GM19193 (cell line): ENCODE results near the gene OTOG.

Source experiments
- POLR2A ChIP-seq: IDR thresholded peaks from 4 replicates; pipeline ENCODE4 v1.6.1; 2011; ENCODE audit not compliant: insufficient read depth, insufficient read length; ENCODE audit errors: extremely low read depth

The OTOG gene

DNA sequence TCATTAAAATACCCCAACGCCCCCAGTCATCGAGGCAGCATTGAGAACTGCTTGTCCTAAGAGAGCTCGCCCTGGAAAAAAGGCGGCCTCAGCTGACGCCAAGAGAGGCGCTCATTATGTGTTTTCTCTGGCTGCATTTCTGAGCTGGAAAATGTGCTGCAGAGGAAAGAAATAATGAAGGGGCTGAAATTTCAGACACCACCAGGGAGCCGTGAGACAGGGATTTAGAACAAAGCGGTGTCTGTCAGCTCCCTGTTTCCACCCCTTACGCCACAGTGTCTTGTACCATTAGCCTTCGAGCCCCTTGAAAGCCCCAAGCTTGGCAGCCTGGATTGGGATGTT lies 17.2 kb upstream of the OTOG start:
- TF ChIP-seq POLR2A, result no peak

DNA sequence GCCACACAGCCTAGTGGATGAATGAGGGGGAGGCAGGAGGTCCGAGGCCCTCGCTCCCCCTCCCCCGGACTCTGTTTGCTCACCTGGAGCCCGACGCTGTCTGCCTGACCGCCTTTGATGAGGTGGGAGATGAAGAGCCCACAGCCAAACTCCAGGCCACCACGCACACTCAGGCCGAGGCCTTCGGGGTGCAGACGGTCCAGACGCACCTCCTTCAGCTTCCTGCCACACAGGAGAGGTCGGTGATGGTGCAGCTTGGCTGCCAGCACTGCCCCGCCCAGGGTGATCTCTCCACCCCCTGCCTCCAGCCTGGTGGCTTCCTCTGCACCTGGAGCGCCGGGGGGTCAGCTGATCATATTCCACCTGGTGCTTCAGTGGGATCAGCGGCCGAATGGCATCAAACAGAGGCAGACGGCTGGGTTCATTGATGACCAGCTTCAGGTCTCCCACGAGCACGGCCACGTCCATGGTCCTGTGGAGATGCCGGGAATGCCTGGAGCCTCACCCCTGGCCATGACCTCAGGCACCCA lies 15.9 kb upstream of the OTOG start:
- no peak for TF ChIP-seq POLR2A

DNA sequence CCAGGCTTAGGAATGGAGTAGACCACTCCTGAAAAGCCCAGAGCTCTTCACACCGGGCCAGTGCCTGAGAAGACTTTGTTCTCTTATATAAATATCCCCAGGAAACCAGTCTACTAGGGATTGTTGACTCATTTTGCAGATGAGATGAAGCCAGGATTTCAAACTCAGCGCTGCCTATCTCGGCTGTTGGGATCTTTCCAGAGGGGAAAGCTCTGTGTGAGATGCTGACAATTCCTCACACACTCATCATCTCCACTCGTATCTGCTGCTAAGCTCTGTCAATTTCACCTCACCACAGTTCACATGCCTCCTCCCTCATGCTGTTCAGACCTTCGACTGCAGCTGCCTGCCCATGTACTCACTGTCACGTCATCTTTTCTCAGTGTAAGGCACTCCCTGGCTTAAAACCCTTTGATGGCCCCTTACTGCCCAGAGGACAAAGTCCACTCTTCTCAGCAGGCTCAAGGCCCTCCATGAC lies 15.4 kb upstream of the OTOG start:
- no peak for TF ChIP-seq POLR2A

DNA sequence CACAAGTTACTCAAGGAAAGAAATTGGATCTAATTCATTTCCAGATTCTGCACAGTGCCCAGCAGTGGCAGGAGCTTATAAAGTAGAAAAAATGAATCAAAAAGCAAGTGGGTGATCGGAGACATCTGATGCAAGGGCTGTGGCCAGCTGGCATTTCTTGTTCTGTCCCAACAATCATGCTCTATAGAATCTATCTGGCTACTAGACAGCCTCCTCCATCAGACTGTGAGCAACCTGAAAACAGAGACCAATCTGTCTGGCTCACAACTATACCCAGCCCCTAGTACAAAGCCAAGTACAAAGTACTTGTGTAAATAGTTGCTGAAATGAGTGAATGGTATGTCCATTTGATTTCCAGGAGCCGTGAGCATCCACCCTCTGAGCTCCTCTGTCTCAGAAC lies 14.3 kb upstream of the OTOG start:
- no peak for TF ChIP-seq POLR2A

DNA sequence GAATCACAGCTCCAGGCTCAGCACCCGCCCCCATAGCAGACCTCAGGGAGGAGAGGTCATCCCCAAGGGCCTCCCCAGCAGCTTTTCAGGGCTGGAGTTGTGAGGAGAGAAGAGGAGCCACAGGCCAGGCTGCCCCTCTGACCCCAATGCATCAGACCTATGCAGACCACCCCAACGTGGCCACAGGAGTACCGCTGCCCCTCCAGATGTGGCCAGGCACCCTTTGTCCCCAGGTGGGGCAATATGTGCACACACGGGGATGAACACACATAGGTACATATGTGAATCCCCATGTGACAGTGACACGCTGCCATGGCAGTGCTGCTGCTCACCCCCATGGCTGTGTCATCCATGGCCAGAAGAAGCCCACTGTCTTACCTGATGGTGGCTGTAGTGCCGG lies 13.7 kb upstream of the OTOG start:
- TF ChIP-seq POLR2A, result no peak

DNA sequence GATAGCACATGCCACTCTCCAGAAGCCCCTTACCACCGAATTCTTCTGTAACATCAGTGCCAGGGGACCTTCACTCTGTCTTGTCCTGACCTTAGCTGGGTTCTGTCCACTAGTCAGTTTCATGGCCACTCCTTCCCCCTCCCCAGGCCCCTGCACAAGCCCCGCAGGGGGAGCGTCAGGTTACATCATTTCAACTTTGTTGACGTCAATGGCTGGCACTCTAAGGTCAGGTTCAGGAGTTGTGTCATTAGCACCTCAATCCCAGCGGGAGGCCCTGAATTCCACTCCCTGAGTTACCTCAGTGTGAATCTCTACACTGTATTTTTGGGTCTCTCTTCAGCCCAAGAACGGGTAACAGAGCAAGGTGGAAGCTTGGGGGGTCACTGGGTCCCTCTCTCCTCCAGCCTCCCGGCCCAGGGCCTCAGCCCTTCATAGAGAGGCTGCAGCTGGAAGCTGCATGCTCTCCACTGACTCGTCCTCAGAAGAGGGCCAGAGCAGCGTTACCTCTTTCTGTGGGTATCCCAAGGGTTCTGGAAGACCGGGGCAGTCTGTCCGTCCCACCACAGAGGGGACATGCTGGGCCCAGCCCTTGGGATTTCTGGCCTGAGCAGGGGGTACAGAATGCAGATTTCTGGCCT lies 13.2 kb upstream of the OTOG start:
- no peak for TF ChIP-seq POLR2A

DNA sequence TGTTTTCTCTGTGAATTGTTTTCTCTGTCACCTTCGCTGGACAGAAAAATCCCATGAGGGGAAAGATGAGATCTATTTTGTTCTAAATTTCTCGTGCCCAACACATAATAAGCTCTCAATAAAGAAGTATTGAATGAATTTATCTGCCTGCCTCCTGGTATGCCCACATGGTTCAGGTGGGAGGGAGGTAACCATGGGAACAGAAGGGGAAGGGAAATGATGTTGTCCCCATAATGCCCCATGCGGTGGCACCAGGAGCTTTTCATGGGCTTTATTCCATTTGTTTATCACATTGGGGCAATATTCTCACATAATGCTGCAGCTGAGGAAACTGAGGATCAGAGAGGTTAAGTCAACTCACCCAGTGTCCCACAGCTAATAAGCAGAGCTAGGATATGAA lies 11.6 kb upstream of the OTOG start:
- no peak for TF ChIP-seq POLR2A

DNA sequence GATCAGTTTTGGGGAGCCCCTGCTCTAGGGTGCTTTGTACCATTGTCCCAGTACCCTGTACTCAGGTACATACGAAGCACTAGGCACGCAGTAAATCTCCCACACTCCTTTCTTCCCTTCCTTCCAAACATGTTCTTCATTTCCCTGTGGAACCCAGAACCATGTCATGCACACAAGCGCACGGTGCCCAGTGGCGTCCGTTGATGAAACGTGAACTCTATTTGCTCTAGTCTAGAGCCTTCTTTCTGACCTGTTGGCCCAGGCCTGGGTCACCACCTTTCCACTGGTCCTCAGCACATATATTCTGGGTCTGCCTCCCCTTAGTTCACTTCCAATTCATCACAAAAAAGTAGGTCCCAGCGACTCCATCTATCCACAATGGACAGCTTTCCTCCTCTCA lies 9.8 kb upstream of the OTOG start:
- no peak for TF ChIP-seq POLR2A

DNA sequence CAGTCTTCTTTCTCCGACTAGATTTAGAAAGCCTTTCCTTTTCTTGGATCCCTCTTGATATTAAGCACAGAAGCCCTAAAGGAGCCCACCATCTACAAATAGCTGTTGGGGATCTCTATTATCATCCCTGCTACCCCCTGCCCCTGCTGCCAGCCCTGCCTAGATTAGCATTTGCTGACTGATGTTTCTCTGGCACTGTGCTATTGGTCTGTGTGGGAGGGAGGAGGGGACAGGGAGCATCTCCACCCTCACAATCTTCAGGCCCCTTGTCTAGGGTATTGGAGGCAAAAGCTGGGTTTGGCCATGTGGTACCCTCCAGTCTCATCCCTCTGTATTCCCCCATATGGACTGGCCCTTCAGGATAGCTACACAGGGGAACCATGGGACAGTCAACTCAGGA lies 9.0 kb upstream of the OTOG start:
- TF ChIP-seq POLR2A, result no peak

DNA sequence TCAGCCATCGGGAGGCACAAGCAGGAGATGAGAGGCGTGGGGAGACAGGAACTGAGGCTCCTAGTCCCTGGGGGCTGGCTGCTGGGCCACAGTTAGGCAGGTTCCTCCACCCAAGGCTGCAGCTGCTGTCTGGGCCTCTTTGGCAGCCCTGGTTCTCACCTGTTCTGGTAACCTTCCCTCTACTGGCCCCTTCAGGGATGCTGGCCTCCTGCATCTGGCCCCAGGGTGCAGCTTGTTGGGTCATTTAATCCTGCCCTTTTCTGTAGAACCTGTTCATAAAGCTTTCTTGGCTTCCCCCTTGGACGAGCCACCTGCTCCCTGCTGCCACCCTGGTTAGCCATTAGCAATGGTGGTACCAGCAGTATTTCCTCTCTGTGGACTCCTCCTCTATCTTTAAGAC lies 8.3 kb upstream of the OTOG start:
- no peak for TF ChIP-seq POLR2A

DNA sequence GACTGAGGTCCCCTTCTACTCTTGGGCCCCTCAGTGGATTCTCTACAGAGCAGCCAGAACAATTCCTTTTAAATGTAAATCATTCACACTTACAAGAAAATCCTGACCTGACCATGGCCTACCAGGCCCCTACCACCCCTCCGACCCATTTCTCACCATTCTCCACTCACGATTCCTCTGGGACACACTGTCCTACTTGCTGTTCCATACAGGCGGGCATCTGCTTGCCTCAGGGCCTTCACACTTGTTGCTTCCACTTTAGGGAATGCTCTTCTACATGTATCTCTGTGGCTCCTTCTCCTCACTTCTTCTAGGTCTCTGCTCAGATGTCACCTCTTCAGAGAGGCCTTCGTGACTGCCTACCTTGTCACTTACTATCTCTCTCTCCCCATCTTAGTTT lies 6.3 kb upstream of the OTOG start:
- TF ChIP-seq POLR2A, result no peak

DNA sequence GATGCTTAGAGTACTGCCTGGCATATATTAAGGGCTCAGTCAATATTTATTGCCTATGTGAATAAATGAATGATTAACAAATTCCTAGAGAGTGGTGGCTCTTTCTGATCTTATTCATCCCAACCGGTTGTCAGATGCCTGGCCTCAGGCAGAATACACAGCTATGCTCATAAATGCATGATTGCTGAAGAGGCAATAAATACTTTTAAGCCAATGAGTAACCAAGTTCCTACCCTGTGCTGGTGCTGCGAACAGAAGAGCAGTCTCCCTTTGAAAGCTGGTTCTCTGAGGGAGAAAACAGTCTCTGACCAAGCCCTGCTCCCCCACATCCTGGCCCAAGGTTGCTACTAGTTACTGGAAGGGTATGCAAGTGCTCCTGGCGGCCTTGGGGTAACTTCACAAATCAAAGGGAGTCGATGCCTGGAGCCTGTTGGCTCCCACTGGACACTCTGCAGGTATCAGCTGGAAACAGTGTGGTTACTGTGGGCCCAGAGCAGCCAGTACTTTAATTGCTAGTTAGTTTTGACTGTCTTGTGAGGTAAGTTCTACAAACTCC lies 5.7 kb upstream of the OTOG start:
- TF ChIP-seq POLR2A, result no peak

DNA sequence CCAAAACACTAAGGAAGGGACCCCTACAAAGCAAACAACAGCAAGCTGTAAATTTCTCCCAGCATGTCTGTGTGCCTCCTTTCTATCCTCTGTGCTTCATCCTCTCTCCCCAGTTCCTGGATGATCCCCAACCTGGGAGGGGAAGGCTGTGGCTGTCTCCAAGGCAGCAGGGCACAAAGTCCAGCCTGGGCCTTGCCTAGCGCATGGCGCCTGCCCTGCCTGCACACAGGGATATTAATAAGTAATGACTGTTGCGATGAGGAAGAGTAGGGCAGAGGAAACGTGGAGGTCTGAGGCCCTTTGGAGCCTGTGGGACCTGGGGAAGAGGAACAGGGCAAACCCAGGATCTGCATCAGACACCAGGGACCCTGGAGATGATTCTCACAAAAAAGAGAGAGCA lies 4.8 kb upstream of the OTOG start:
- no peak for TF ChIP-seq POLR2A

DNA sequence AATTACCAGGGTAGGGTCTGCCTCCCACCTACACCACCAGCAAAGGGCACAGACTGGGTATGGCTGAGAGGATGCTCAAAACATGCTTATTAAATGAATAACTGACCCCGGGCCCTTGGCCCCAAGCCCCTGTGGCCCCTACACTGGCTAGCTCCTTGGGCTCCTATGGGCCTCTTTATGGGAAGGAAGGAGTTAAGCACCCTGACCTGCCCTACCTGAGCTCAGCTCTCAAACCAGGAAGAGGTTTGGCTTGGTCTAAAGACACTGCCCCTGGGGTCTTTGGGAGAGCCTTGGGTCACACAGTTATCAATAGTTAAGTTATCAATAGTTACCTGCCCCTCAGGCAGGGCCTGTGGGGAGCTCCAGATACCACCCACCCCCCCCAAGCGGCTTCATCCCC lies 4.0 kb upstream of the OTOG start:
- no peak for TF ChIP-seq POLR2A

DNA sequence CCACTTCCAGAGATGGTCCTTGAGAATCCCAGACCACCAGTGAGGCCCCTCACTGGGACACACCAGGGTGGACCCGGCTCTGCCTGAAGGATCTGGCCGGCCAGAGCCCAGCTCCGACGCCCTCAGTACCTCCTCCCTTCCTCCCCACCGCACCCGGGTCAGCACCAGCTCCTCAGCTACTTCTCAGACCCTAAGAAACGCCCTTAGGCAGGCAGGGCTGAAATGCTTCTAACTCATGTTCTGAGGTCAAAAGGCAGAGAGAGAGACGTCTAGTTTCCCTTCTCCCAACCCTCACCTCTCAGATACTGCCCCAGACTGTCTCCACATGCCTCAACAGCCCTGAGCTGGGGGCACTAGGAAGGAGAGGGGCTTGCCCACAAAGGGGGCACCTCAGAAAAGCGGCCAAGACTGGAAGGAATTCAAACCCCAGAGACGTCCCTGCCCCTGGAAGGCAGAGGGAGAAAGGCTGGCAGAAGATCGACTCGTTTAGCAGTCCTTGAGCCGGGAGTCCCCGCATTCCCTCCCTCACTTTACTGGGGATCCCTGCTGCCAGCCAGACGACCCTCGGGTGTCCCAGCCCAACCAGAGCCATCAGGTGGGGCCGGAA lies 3.4 kb upstream of the OTOG start:
- no peak for TF ChIP-seq POLR2A

DNA sequence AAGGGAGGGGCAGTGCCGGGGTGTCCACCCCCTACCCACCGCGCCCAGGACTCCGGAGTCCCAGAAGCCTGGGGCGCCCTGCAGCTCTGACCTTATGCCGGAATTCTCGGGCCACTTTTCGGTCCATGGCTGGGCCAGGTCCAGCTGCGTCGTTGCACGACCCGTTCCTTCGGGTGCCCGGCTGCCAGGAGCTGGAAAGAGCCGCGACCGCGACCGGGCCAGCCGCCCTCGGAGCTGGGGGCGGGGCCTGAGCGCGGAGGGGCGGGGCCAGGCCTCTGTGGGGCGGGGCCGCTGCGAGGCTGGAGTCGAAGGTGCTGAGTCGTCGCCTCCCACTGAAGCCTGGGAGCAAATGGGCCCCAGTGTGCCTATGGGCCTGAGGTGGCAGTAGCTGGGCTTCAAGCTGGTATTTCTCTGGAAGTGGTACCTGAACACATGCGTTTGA lies 2.9 kb upstream of the OTOG start, which contains the start of gene USH1C:
Gene USH1C, minus strand, starts transcription at position 236 of the 442 bp plus-strand sequence. Its CDS starts 109 bp downstream, at position 127.
- no peak for TF ChIP-seq POLR2A
